SK-N-MC (cell line): ENCODE measurements around the gene PCNT.

Source experiments
- EZH2 ChIP-seq: fragments of 200-600 bp; sonication (generic); IDR thresholded peaks from one replicate; pipeline ENCODE4 v1.6.1; 2017; ENCODE audit warnings: antibody characterized with exemption
- FOXP2 ChIP-seq: optimal IDR thresholded peaks from 2 replicates; pipeline ENCODE3; 2011; ENCODE audit warnings: mild to moderate bottlenecking, moderate library complexity; ENCODE audit not compliant: insufficient read depth; ENCODE audit errors: extremely low read length, control extremely low read depth
- POLR2AphosphoS5 ChIP-seq: IDR thresholded peaks from 2 replicates; pipeline ENCODE4 v1.6.1; 2012; ENCODE audit warnings: mild to moderate bottlenecking, low read depth, low read length, borderline replicate concordance

GRCh38 chr21:46388896-46389295 is 64.9 kb downstream of the PCNT start:
- no peak for TF ChIP-seq EZH2
- TF ChIP-seq POLR2AphosphoS5: no peak
- no peak for TF ChIP-seq FOXP2
